Cortex of kidney (tissue), 1 donor: ENCODE measurements around the gene VASN.

Experiments used
- DNase-seq: peaks from one replicate; lab custom pipeline; 2025; lab: John Stamatoyannopoulos, UW

VASN gene

DNA sequence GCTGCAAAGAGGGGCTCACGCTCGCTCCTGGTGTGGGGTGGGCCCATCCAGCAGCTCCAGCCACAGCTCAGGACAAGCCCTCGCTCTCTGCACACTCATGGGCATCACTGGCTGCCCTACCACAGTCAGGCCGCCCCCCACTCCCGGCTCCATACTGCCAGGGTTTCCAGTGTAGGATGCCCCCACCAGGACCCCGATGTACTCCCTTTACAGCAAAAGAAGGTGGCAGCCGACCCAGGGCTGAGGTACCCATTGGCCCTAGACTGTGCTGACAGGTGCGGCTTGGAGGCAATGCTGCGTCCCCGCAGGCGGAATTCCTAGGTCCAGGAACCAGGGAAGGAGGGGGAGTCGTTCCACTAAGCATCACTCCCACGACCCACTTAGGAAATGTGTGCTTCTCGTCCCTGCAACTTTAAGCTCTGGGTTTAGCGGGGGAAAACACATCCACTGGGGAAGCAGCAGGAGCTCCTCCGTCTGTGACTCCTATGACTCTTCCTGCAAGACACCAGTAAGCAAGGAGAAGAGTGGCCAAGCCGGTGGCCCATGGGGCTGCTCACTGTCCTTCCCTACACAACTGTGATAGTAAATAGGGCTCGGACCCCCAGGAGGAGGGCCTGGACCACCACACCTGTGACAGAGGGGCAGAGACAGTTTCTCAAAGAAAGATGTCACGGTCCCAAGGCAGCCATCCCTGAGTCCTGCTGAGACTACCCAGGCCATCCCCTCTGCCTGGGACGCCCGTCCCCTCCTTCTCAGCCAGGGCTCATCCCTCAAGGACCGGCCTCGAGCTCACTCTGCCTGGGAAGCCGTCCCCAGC, 31.7 kb downstream of the VASN start:
- no peak for DNase-seq

GRCh38 chr16:4404247-4404966, 32.8 kb downstream of the VASN start:
- DNase-seq: no peak

GRCh38 chr16:4404967-4405696, 33.5 kb downstream of the VASN start:
- DNase-seq: no peak

GRCh38 chr16:4407543-4408322, 36.1 kb downstream of the VASN start:
- DNase-seq: no peak

DNA sequence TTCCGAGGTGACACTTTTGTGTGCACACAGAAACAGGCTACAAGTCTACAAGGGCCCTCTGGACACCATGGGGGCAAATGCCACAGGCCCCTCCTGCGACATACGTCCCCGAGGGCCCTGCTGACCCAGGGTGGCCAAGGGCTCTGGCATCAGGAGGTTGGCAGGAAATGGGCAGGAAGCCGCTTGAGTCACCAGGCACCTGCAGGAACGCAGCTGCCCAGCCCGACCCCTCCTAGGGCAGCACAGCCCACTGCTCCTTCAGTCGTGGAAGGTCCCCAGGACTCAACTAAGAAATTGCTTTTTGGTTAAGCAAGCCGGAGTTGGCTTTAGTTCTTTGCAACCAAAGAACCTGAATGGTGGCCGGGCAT, 36.7 kb downstream of the VASN start:
- no peak for DNase-seq

DNA sequence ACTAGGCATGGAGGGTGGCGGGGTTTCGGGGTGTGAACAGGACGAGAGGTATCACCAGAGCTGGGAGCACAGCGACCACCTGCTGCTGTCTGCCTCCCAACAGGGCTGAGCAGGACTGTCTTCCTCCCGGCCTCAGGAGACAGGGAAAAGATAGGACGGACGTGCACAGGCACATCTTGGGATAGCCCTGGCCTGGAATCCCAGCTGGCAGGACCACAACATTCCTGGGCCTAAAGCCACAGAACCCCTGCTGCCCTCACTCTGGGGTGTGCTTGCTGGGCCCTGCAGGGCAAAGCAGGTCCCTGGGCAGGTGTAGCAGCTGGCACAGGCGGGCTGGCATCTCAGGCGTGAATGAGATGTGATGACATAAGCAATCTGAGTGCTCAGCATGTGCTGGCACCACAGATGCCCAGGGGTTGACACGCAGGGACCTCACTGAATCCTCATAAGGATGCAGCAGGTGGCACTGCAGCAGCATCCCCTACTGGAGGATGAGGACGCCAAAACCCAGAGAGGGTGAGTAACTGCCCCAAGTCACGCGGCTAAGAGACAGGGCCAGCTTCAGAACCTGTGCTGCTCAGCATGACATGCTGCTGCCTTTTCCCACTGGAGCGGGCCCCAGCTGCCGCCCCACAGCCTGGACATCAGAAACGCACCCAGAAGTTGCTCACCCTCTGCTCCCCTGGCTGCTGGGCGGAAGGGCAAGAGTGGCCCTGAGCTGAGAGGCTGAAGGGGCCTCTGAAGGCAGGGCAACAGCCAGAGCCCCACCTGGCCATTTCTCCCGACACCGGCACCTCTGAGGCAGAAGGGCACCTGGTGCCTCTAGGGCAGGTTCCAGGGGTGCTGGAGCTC, 37.7 kb downstream of the VASN start:
- DNase-seq: no peak

GRCh38 chr16:4410335-4411075, 38.9 kb downstream of the VASN start:
- no peak for DNase-seq

GRCh38 chr16:4411684-4412083, 40.0 kb downstream of the VASN start:
- DNase-seq: no peak

DNA sequence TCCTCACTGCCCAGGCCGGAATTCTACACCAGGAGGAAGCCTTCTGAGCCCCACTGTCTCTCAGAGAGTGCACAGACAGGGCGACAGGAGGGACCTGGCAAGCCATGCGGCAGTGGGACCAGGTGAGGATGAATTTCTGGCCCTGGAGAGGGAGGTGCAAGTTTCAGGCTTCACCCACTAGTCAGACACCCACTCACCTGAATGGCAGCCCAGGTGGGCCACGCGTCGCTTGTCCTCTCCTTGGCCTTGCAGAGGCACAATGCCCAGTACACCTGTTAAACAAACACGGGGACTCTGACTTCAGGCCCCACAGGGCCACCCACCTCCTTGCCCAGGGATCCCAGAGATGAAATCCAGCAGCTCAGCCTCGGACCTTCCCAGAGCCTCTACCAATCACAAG, 40.5 kb downstream of the VASN start:
- no peak for DNase-seq

GRCh38 chr16:4412854-4413253, 41.2 kb downstream of the VASN start:
- no peak for DNase-seq

- no peak for DNase-seq
Observed at GRCh38 chr16:4414187-4414917, 42.7 kb downstream of the VASN start.

- no peak for DNase-seq
Observed at GRCh38 chr16:4415538-4416199, 44.0 kb downstream of the VASN start.

DNA sequence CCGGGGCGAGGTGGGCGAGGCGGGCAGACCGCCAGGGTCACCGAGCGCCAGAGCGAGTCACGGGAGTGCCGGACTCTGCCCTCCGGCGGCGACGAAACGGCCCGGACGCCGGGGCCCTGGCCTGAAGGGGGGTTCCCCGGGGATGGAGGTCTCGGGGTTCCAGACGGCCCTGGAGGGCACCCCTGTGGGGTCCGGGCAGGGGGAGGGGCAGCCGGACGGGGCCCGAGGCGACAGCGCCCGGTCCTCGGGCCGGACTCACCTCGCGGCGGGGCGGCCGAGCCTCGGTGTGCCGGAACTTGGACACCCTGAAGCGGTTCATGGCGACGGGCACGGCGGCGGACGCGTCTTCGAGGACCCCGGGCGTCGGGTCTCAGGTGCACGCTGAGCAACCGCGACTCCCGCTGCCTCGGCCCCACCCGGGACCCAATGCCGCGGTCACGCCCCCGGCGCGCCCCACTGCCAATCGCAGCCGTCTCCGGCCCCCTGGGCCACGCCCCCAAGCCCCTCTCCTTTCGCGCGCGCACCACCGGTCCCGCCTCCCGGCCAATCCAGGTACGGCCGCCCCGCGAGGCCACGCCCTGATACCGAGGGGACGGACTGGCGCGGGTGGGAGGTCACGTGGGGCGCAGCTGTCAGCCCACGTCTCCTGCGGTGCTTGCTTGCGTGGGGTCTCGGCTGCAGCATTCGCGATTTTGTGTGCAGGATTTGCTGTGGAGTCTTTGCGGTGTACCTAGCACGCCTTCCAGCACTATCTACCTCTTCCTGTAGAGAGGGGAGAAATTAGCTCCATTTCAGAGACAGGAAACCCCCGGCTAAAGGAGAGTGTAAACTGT, 44.8 kb downstream of the VASN start, which contains the start of gene CORO7:
TSS of gene CORO7 (minus strand) at position 397 of the 833 bp plus-strand sequence. CDS start at position 319, 78 bp downstream.
- no peak for DNase-seq

DNA sequence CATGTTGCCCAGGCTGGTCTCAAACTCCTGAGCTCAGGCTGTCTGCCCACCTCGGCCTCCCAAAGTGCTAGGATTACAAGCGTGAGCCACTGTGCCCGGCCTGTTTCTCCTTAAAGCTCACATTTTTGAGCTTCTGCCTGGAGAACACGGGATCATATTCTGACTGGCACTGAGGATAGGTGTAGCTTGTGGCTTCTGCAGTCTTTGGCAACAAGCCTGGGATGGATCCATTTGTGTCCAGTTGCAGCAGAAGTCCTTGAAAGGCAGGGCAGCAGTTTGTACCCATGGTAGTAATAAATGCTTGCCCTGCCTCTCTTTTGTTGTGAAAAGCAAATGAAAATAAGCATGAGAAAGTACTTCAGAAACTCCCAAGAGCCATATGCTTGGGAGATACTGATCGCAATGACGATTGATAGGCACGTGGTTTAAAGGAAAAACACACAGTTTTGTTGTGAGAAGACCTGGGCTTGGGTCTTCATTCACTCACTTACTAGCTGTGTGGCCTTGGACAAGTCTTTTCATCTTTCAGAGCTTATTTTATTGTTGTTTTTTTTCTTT, 47.8 kb downstream of the VASN start:
- no peak for DNase-seq

DNA sequence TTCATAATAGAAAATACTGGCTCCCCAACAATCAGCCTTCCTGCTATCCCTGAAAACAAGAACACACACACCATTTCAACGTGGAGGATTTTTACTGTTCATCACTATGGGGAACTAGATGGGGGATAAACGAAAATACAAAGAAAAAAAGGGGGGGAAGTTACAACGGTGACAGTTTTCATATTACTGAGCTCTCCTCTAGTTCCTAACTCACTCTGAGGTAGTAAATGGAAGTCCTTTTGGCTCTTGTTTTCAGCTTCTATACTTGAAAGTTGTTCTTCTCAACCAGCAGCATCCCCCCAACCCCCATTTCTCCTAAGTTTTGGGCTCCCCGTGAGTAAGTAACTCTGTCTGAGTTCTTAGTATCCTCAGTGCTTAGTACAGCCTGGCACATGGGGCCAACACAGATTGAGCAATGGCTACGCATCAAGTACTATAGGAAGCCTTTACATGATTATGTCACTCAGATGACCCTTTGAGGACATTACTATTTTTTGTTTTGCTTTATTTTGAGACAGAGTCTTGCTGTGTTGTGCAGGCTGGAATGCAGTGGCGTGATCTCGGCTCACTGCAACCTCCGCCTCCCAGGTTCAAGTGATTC, 49.0 kb downstream of the VASN start:
- no peak for DNase-seq

- DNase-seq: no peak
Observed at GRCh38 chr16:4425378-4426020, 53.9 kb downstream of the VASN start, which contains the start of gene DNAJA3. Gene DNAJA3, plus strand, starts transcription at chr16:4425868. Its CDS starts 14 bp downstream, at chr16:4425882.
